ENCODE data around the gene TAGLN2.

Gene TAGLN2

GRCh38 chr1:159924791-159925718, at the start of gene TAGLN2:
TAGLN2 (minus strand) TSS chr1:159925507; CDS start chr1:159920509, 4,998 bp downstream.
- ATAC-seq (replicated peaks) (peak; percentile 56 to 64), DNase-seq (peak; percentile 89)
- H3K4me1 Mint-ChIP-seq, result peaks cover 45 to 66% of the 10 kb centered on the region in 2 donors
- no peaks in the 10 kb centered on the region for H3K27me3 Mint-ChIP-seq
- H3K9me3 Mint-ChIP-seq, result no peaks in the 10 kb centered on the region
- peaks cover 28 to 42% of the 10 kb centered on the region in 2 donors for H3K36me3 Mint-ChIP-seq
- peak within 1 kb of the TSS; percentile 99 for H3K27ac Mint-ChIP-seq
- H3K4me3 Mint-ChIP-seq, result peak within 1 kb of the TSS; percentile 95 to 97

GRCh38 chr1:159974350-159974965, 49.2 kb upstream of the TAGLN2 start:
- ATAC-seq (replicated peaks), result no peak
- Mint-ChIP-seq H3K4me3 (no peak overlapping the region), H3K9me3 (no peaks in the 10 kb centered on the region), H3K36me3 (no peaks in the 10 kb centered on the region), H3K27ac (no peak overlapping the region), H3K4me1 (no peaks in the 10 kb centered on the region), H3K27me3 (peaks cover 4 to 33% of the 10 kb centered on the region in 2 donors)
- DNase-seq, result no peak

- DNase-seq, result no peak
- Mint-ChIP-seq H3K9me3 (no peaks in the 10 kb centered on the region), H3K4me3 (no peak overlapping the region), H3K27me3 (peaks cover 6 to 36% of the 10 kb centered on the region in 2 donors), H3K4me1 (peaks cover 0 to 2% of the 10 kb centered on the region in 2 donors), H3K36me3 (no peaks in the 10 kb centered on the region), H3K27ac (no peak overlapping the region)
- ATAC-seq (replicated peaks), result no peak
Measured at GRCh38 chr1:159973350-159973940, 48.1 kb upstream of the TAGLN2 start.

DNA sequence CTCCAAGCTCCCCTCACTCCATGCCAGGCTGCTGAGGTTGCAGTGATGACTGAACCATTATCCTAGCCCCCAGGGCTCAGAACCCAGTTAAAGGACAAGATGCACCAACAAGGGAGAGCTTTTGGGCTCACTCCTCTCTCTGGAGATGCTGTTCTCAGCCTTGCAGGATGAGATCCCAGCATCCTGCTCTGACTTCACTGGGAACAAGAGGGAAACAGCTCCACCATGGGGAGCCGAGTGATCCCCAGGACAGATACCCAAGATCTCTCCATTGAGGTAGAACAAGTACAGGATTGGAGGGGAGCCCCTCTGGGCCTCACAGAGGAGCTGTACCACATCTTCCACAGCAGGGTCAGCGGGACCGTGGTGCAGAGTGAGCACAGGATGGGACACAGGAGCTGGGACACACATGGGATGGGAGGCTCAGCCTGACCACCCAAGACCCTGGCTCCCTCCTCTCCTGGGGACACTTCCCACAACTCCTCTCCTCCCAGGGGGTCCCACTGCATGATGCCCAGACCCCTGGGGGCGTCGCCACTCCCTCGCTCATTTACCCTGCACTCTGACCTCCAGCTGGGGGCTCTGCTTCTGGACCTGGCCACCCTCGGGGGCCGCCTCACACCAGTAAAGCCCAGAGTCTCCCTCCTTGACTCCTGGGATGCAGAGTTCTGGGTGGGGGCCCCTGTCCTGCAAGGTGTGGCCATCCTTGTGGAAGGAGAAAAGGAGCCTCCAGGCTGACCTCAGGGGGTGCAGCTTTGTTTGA, 47.3 kb upstream of the TAGLN2 start:
- DNase-seq (no peak), ATAC-seq (replicated peaks) (no peak)
- peaks cover 0 to 2% of the 10 kb centered on the region in 2 donors for H3K4me1 Mint-ChIP-seq
- no peaks in the 10 kb centered on the region for H3K9me3 Mint-ChIP-seq
- H3K4me3 Mint-ChIP-seq, result no peak overlapping the region
- H3K27ac Mint-ChIP-seq, result no peak overlapping the region
- H3K36me3 Mint-ChIP-seq, result no peaks in the 10 kb centered on the region
- peaks cover 12 to 41% of the 10 kb centered on the region in 2 donors for H3K27me3 Mint-ChIP-seq

GRCh38 chr1:159970932-159971342, 45.6 kb upstream of the TAGLN2 start:
- ATAC-seq (replicated peaks) (no peak), DNase-seq (no peak)
- Mint-ChIP-seq H3K36me3 (no peaks in the 10 kb centered on the region), H3K9me3 (no peaks in the 10 kb centered on the region), H3K4me3 (no peak overlapping the region), H3K4me1 (peaks cover 0 to 2% of the 10 kb centered on the region in 2 donors), H3K27me3 (peaks cover 12 to 30% of the 10 kb centered on the region in 2 donors), H3K27ac (no peak overlapping the region)

DNA sequence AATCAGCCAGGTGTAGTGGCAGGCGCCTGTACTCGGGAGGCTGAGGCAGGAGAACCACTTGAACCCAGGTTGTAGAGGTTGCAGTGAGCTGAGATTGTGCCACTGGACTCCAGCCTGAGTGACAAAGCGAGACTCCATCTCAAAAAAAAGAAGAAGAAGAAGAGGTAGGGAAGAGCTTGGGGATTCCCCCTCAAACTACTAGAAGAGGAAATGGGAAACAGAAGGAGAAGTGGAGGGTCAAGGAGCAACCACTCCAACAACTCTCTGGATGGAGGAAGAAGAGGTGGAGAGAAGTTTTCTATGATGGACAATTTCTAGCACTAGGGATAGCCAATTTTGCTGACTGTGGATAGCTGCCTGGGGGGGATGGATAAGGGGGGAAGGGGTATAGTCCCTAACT, 43.6 kb upstream of the TAGLN2 start:
- Mint-ChIP-seq H3K27me3 (peaks cover 12 to 37% of the 10 kb centered on the region in 2 donors), H3K36me3 (no peaks in the 10 kb centered on the region), H3K4me1 (peaks cover 0 to 2% of the 10 kb centered on the region in 2 donors), H3K4me3 (no peak overlapping the region), H3K9me3 (no peaks in the 10 kb centered on the region), H3K27ac (no peak overlapping the region)
- no peak for DNase-seq
- no peak for ATAC-seq (replicated peaks)

- Mint-ChIP-seq H3K36me3 (no peaks in the 10 kb centered on the region), H3K27me3 (peaks cover 17 to 35% of the 10 kb centered on the region in 2 donors), H3K27ac (no peak overlapping the region), H3K4me3 (no peak overlapping the region), H3K9me3 (no peaks in the 10 kb centered on the region), H3K4me1 (peaks cover 0 to 2% of the 10 kb centered on the region in 2 donors)
- DNase-seq, result no peak
- ATAC-seq (replicated peaks), result no peak
Measured at GRCh38 chr1:159965263-159965662, 40.0 kb upstream of the TAGLN2 start.

DNA sequence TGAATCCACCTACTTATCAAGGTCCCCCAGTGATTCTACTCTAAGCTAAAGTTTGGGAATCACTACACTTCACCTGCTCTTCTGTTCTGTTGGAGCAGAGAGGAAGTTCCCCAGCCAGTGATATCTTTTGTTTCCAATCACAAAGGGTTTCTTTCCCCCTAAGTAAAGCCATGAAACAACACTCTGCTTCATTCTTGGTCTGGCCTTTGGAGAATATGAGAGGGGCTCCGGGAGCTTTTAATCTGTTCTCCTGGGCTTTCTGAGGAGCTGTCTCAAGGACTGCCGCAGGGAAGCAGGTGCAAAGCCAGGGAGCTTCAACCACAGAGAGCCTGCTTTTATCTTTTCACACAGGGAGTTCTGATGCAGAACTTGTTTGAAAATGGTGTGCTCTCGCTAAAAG, 38.8 kb upstream of the TAGLN2 start:
- DNase-seq, result no peak
- no peak overlapping the region for H3K4me3 Mint-ChIP-seq
- H3K36me3 Mint-ChIP-seq, result no peaks in the 10 kb centered on the region
- no peak for ATAC-seq (replicated peaks)
- no peaks in the 10 kb centered on the region for H3K9me3 Mint-ChIP-seq
- H3K27me3 Mint-ChIP-seq, result peaks cover 22 to 41% of the 10 kb centered on the region in 2 donors
- H3K4me1 Mint-ChIP-seq, result peaks cover 7 to 8% of the 10 kb centered on the region in 2 donors
- H3K27ac Mint-ChIP-seq, result no peak overlapping the region

DNA sequence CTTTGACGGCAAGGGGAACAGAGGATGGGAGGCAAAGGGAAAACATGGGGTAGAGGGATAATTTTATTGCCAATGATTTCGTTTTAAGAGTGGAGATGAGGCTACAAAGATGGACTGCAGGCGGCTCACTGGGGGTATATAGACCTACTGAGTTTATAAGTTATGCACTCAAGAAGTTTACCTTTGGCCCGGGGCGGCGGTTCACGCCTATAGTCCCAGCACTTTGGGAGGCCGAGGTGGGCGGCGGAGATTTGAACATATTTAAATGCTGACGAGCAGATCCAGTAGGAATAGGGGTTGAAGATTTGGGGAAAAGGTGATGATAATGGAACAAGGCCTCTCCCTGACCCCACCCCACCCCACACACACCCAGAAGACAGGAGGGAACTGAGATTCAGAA, 36.9 kb upstream of the TAGLN2 start:
- H3K9me3 Mint-ChIP-seq, result no peaks in the 10 kb centered on the region
- no peak for DNase-seq
- ATAC-seq (replicated peaks), result no peak
- H3K4me1 Mint-ChIP-seq, result peaks cover 7 to 13% of the 10 kb centered on the region in 2 donors
- H3K4me3 Mint-ChIP-seq, result no peak overlapping the region
- no peak overlapping the region for H3K27ac Mint-ChIP-seq
- H3K36me3 Mint-ChIP-seq, result no peaks in the 10 kb centered on the region
- peaks cover 11 to 35% of the 10 kb centered on the region in 2 donors for H3K27me3 Mint-ChIP-seq

DNA sequence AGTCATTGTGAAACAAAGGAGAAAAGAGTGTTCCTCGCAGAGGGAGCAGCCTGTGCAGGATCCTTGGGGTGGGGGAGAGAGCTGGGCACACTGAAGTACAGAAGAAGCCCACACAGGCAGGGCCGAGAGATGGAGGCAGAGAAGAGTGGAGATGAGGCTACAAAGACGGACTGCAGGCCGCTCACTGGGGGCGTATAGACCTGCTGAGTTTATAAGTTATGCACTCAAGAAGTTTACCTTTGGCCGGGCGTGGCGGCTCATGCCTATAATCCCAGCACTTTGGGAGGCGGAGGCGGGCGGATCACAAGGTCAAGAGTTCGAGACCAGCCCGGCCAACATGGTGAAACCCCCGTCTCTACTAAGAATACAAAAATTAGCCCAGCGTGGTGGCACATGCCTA, 36.3 kb upstream of the TAGLN2 start:
- Mint-ChIP-seq H3K9me3 (no peaks in the 10 kb centered on the region), H3K4me1 (peaks cover 7 to 13% of the 10 kb centered on the region in 2 donors), H3K36me3 (no peaks in the 10 kb centered on the region), H3K27me3 (peaks cover 12 to 35% of the 10 kb centered on the region in 2 donors), H3K27ac (no peak overlapping the region), H3K4me3 (no peak overlapping the region)
- no peak for DNase-seq
- no peak for ATAC-seq (replicated peaks)

- Mint-ChIP-seq H3K4me1 (peaks cover 7 to 13% of the 10 kb centered on the region in 2 donors), H3K27me3 (peaks cover 17 to 35% of the 10 kb centered on the region in 2 donors), H3K27ac (no peak overlapping the region), H3K36me3 (no peaks in the 10 kb centered on the region), H3K4me3 (no peak overlapping the region), H3K9me3 (no peaks in the 10 kb centered on the region)
- no peak for DNase-seq
- ATAC-seq (replicated peaks), result no peak
Measured at GRCh38 chr1:159960721-159961381, 35.5 kb upstream of the TAGLN2 start.

GRCh38 chr1:159959451-159959850, 34.1 kb upstream of the TAGLN2 start:
- H3K27ac Mint-ChIP-seq, result peak overlapping the region; percentile 44
- H3K9me3 Mint-ChIP-seq, result no peaks in the 10 kb centered on the region
- no peaks in the 10 kb centered on the region for H3K36me3 Mint-ChIP-seq
- ATAC-seq (replicated peaks) (peak in 1 of 2 donors; percentile 18), DNase-seq (no peak)
- peak overlapping the region in 1 of 2 donors; percentile 2 for H3K4me3 Mint-ChIP-seq
- H3K27me3 Mint-ChIP-seq, result peaks cover 21 to 40% of the 10 kb centered on the region in 2 donors
- peaks cover 7 to 13% of the 10 kb centered on the region in 2 donors for H3K4me1 Mint-ChIP-seq

DNA sequence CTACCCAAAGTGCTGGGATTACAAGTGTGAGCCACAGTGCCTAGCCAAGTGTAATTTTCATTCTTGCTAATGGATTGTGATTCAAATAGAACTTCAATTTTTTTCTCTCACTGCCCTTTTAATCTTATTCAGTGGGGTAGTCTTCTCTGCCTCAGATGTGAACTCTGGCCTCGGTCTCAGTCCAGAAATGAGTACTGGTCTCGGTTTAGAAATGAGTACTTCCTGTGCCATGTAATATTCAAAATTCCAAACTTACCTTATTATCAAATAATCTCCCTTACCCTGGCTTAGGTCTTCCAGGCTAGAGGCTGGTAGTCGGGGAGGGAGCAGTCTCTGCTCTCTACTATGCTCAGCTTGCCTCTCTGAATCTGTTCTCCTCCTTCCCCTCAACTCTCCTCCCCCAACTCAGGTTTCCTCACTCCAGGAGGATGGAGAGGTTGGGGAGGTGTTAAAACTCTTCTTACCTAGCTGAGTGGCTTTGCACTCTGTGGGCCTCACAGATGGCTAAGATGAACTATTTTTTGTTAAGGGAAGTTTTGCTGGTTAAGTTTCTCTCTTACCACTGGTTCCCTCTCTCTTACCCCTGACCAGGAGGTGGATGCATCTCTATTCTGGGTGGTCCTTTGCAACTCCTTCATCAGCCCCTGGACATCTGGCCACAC, 33.5 kb upstream of the TAGLN2 start:
- ATAC-seq (replicated peaks) (peak; percentile 78 to 86), DNase-seq (no peak)
- Mint-ChIP-seq H3K4me3 (peak overlapping the region in 1 of 2 donors; percentile 23), H3K36me3 (no peaks in the 10 kb centered on the region), H3K27ac (peak overlapping the region; percentile 44), H3K4me1 (peaks cover 7 to 13% of the 10 kb centered on the region in 2 donors), H3K9me3 (no peaks in the 10 kb centered on the region), H3K27me3 (peaks cover 26 to 46% of the 10 kb centered on the region in 2 donors)

Data from stimulated activated naive B cell treated with anti-CD40 and anti-IgM and Interleukin-4, amounts not matched to agents 10 μg/mL and 1 μg/mL and 100 μg/mL, for 72 hours (primary cell).